Measurements from ENCODE around the gene FAF2. TPM values are rescaled to one million over a fixed set of nuclear protein-coding genes. Genes with fewer than 3 reads are reported as not detected.

FAF2 gene
- total and polyA plus RNA-seq, 9 donors: 22.6 to 33.0 (median 27.1) TPM

- H3K4me1 ChIP-seq (ENCODE audit: control insufficient read depth, insufficient read depth, low read length): no peaks in the 10 kb centered on the region
- no peak overlapping the region for H3K4me3 ChIP-seq (ENCODE audit: low read length)
- 73% methylated on average over 3 of the region's 5 CpGs for WGBS (ENCODE audit: insufficient coverage)
- no peaks in the 10 kb centered on the region for H3K27me3 ChIP-seq (ENCODE audit: control insufficient read depth, insufficient read depth, low read length)
- no peaks in the 10 kb centered on the region for H3K9me3 ChIP-seq (replicated peaks; ENCODE audit: control insufficient read depth, low read depth, low read length)
- no peak for DNase-seq
- no peak overlapping the region for H3K27ac ChIP-seq (ENCODE audit: low read length)
- peaks cover 57% of the 10 kb centered on the region for H3K36me3 ChIP-seq (ENCODE audit: control insufficient read depth, insufficient read depth, low read length)
These were observed 51.1 kb downstream of the FAF2 start for GRCh38 chr5:176499273-176499672.

GRCh38 chr5:176500511-176500910, 52.3 kb downstream of the FAF2 start:
- H3K27ac ChIP-seq (ENCODE audit: low read length): no peak overlapping the region
- no peaks in the 10 kb centered on the region for H3K27me3 ChIP-seq (ENCODE audit: control insufficient read depth, insufficient read depth, low read length)
- no peak for DNase-seq
- no peak overlapping the region for H3K4me3 ChIP-seq (ENCODE audit: low read length)
- no peaks in the 10 kb centered on the region for H3K4me1 ChIP-seq (ENCODE audit: control insufficient read depth, insufficient read depth, low read length)
- no CpG with 5 or more reads among the region's 3 CpGs for WGBS (ENCODE audit: insufficient coverage)
- peaks cover 53% of the 10 kb centered on the region for H3K36me3 ChIP-seq (ENCODE audit: control insufficient read depth, insufficient read depth, low read length)
- H3K9me3 ChIP-seq (replicated peaks; ENCODE audit: control insufficient read depth, low read depth, low read length): no peaks in the 10 kb centered on the region

- Histone ChIP-seq H3K27ac (ENCODE audit: low read length) (no peak overlapping the region), H3K27me3 (ENCODE audit: control insufficient read depth, insufficient read depth, low read length) (no peaks in the 10 kb centered on the region), H3K36me3 (ENCODE audit: control insufficient read depth, insufficient read depth, low read length) (peaks cover 45% of the 10 kb centered on the region), H3K4me1 (ENCODE audit: control insufficient read depth, insufficient read depth, low read length) (no peaks in the 10 kb centered on the region), H3K9me3 (replicated peaks; ENCODE audit: control insufficient read depth, low read depth, low read length) (no peaks in the 10 kb centered on the region), H3K4me3 (ENCODE audit: low read length) (no peak overlapping the region)
- WGBS (ENCODE audit: insufficient coverage): no CpG with 5 or more reads among the region's 1 CpG
- no peak for DNase-seq
These were observed 53.1 kb downstream of the FAF2 start for GRCh38 chr5:176501333-176501732.

GRCh38 chr5:176503496-176503895, 55.3 kb downstream of the FAF2 start:
- Histone ChIP-seq H3K27me3 (ENCODE audit: control insufficient read depth, insufficient read depth, low read length) (no peaks in the 10 kb centered on the region), H3K9me3 (replicated peaks; ENCODE audit: control insufficient read depth, low read depth, low read length) (no peaks in the 10 kb centered on the region), H3K4me3 (ENCODE audit: low read length) (no peak overlapping the region), H3K27ac (ENCODE audit: low read length) (no peak overlapping the region), H3K4me1 (ENCODE audit: control insufficient read depth, insufficient read depth, low read length) (peaks cover 3% of the 10 kb centered on the region), H3K36me3 (ENCODE audit: control insufficient read depth, insufficient read depth, low read length) (peaks cover 52% of the 10 kb centered on the region)
- no peak for DNase-seq
- WGBS (ENCODE audit: insufficient coverage): 78% methylated on average over 3 of the region's 5 CpGs

- no peak overlapping the region for H3K4me3 ChIP-seq (ENCODE audit: low read length)
- H3K36me3 ChIP-seq (ENCODE audit: control insufficient read depth, insufficient read depth, low read length): peaks cover 35% of the 10 kb centered on the region
- 100% methylated on average over 2 of the region's 2 CpGs for WGBS (ENCODE audit: insufficient coverage)
- H3K27me3 ChIP-seq (ENCODE audit: control insufficient read depth, insufficient read depth, low read length): no peaks in the 10 kb centered on the region
- no peak overlapping the region for H3K27ac ChIP-seq (ENCODE audit: low read length)
- DNase-seq: no peak
- no peaks in the 10 kb centered on the region for H3K9me3 ChIP-seq (replicated peaks; ENCODE audit: control insufficient read depth, low read depth, low read length)
- H3K4me1 ChIP-seq (ENCODE audit: control insufficient read depth, insufficient read depth, low read length): peaks cover 12% of the 10 kb centered on the region
These were observed 59.7 kb downstream of the FAF2 start for GRCh38 chr5:176507911-176508310.

- Histone ChIP-seq H3K27me3 (ENCODE audit: control insufficient read depth, insufficient read depth, low read length) (no peaks in the 10 kb centered on the region), H3K4me3 (ENCODE audit: low read length) (no peak overlapping the region), H3K4me1 (ENCODE audit: control insufficient read depth, insufficient read depth, low read length) (peaks cover 12% of the 10 kb centered on the region), H3K9me3 (replicated peaks; ENCODE audit: control insufficient read depth, low read depth, low read length) (no peaks in the 10 kb centered on the region), H3K27ac (ENCODE audit: low read length) (no peak overlapping the region), H3K36me3 (ENCODE audit: control insufficient read depth, insufficient read depth, low read length) (peaks cover 35% of the 10 kb centered on the region)
- peak; percentile 18 for DNase-seq
- WGBS (ENCODE audit: insufficient coverage): 50% methylated on average over 1 of the region's 4 CpGs
These were observed 60.4 kb downstream of the FAF2 start for GRCh38 chr5:176508603-176509002.

GRCh38 chr5:176513788-176514187, 65.6 kb downstream of the FAF2 start:
- no peaks in the 10 kb centered on the region for H3K27me3 ChIP-seq (ENCODE audit: control insufficient read depth, insufficient read depth, low read length)
- H3K9me3 ChIP-seq (replicated peaks; ENCODE audit: control insufficient read depth, low read depth, low read length): no peaks in the 10 kb centered on the region
- H3K27ac ChIP-seq (ENCODE audit: low read length): no peak overlapping the region
- peaks cover 6% of the 10 kb centered on the region for H3K4me1 ChIP-seq (ENCODE audit: control insufficient read depth, insufficient read depth, low read length)
- no peak overlapping the region for H3K4me3 ChIP-seq (ENCODE audit: low read length)
- H3K36me3 ChIP-seq (ENCODE audit: control insufficient read depth, insufficient read depth, low read length): peaks cover 7% of the 10 kb centered on the region
- 74% methylated on average over 9 of the region's 12 CpGs for WGBS (ENCODE audit: insufficient coverage)
- no peak for DNase-seq

- no peak overlapping the region for H3K27ac ChIP-seq (ENCODE audit: low read length)
- DNase-seq: no peak
- peaks cover under 1% of the 10 kb centered on the region for H3K4me1 ChIP-seq (ENCODE audit: control insufficient read depth, insufficient read depth, low read length)
- 79% methylated on average over 6 of the region's 11 CpGs for WGBS (ENCODE audit: insufficient coverage)
- H3K36me3 ChIP-seq (ENCODE audit: control insufficient read depth, insufficient read depth, low read length): peaks cover 2% of the 10 kb centered on the region
- H3K4me3 ChIP-seq (ENCODE audit: low read length): no peak overlapping the region
- H3K27me3 ChIP-seq (ENCODE audit: control insufficient read depth, insufficient read depth, low read length): no peaks in the 10 kb centered on the region
- no peaks in the 10 kb centered on the region for H3K9me3 ChIP-seq (replicated peaks; ENCODE audit: control insufficient read depth, low read depth, low read length)
These were observed 66.2 kb downstream of the FAF2 start for GRCh38 chr5:176514244-176514950.

- no peak for DNase-seq
- WGBS (ENCODE audit: insufficient coverage): no CpG with 5 or more reads among the region's 4 CpGs
- H3K4me1 ChIP-seq (ENCODE audit: control insufficient read depth, insufficient read depth, low read length): no peaks in the 10 kb centered on the region
These were observed 67.2 kb downstream of the FAF2 start for GRCh38 chr5:176515396-176515795.

GRCh38 chr5:176517053-176517661, 69.0 kb downstream of the FAF2 start:
- Histone ChIP-seq H3K36me3 (ENCODE audit: control insufficient read depth, insufficient read depth, low read length) (no peaks in the 10 kb centered on the region), H3K4me3 (ENCODE audit: low read length) (no peak overlapping the region), H3K27me3 (ENCODE audit: control insufficient read depth, insufficient read depth, low read length) (no peaks in the 10 kb centered on the region), H3K9me3 (replicated peaks; ENCODE audit: control insufficient read depth, low read depth, low read length) (no peaks in the 10 kb centered on the region), H3K27ac (ENCODE audit: low read length) (no peak overlapping the region), H3K4me1 (ENCODE audit: control insufficient read depth, insufficient read depth, low read length) (no peaks in the 10 kb centered on the region)
- 70% methylated on average over 3 of the region's 7 CpGs for WGBS (ENCODE audit: insufficient coverage)
- no peak for DNase-seq

More at GRCh38 chr5:176515396-176515795, 67.2 kb downstream of the FAF2 start:
- H3K4me3 ChIP-seq (ENCODE audit: low read length): no peak overlapping the region
- H3K27me3 ChIP-seq (ENCODE audit: control insufficient read depth, insufficient read depth, low read length): no peaks in the 10 kb centered on the region
- H3K36me3 ChIP-seq (ENCODE audit: control insufficient read depth, insufficient read depth, low read length): no peaks in the 10 kb centered on the region
- no peaks in the 10 kb centered on the region for H3K9me3 ChIP-seq (replicated peaks; ENCODE audit: control insufficient read depth, low read depth, low read length)
- no peak overlapping the region for H3K27ac ChIP-seq (ENCODE audit: low read length)
